Endodermal cell (in vitro differentiated cells): Measurements from ENCODE around the gene PIWIL4. TPM values are rescaled to one million over a fixed set of nuclear protein-coding genes. Genes with fewer than 3 reads are reported as not detected.

Experiments used
- DNase-seq: peaks from one replicate; pipeline ENCODE4 v3.0.0-alpha.2; 2017
- H3K27ac ChIP-seq: 2 replicates; pipeline ENCODE4 v1.5.1; 2013; ENCODE audit warnings: mild to moderate bottlenecking, low read depth, low read length, moderate library complexity
- H3K27me3 ChIP-seq: 2 replicates; pipeline ENCODE4 v1.6.1; 2013; ENCODE audit warnings: mild to moderate bottlenecking, low read length, moderate library complexity; ENCODE audit not compliant: insufficient read depth, control insufficient read depth, poor library complexity, severe bottlenecking
- H3K36me3 ChIP-seq: 2 replicates; pipeline ENCODE4 v1.7.0; 2013; ENCODE audit warnings: mild to moderate bottlenecking, low read length, moderate library complexity; ENCODE audit not compliant: control insufficient read depth, insufficient read depth
- H3K4me1 ChIP-seq: one replicate; pipeline ENCODE4 v1.7.0; 2013; ENCODE audit warnings: low read length; ENCODE audit not compliant: control insufficient read depth, insufficient read depth
- H3K4me3 ChIP-seq: 2 replicates; pipeline ENCODE4 v1.5.1; 2013; ENCODE audit warnings: mild to moderate bottlenecking, low read length, moderate library complexity
- H3K9ac ChIP-seq: 2 replicates; pipeline ENCODE4 v1.6.1; 2013; ENCODE audit warnings: mild to moderate bottlenecking, low read length, moderate library complexity; ENCODE audit not compliant: poor library complexity, severe bottlenecking; ENCODE audit errors: extremely low read depth
- H3K9me3 ChIP-seq: 2 replicates; pipeline ENCODE4 v1.6.1; 2013; ENCODE audit warnings: mild to moderate bottlenecking, low read length, moderate library complexity; ENCODE audit not compliant: control insufficient read depth
- H3K27ac Mint-ChIP-seq: 2 replicates; pipeline ENCODE4 v1.8.0; 2020; ENCODE audit warnings: mixed read lengths
- H3K27me3 Mint-ChIP-seq: 2 replicates; pipeline ENCODE4 v1.8.0; 2021; ENCODE audit warnings: mild to moderate bottlenecking, mixed read lengths; ENCODE audit not compliant: insufficient read depth
- H3K36me3 Mint-ChIP-seq: 2 replicates; pipeline ENCODE4 v1.8.0; 2020; ENCODE audit warnings: low read depth, mixed read lengths
- H3K4me1 Mint-ChIP-seq: 2 replicates; pipeline ENCODE4 v1.8.0; 2020; ENCODE audit warnings: mixed read lengths
- H3K4me3 Mint-ChIP-seq: 2 replicates; pipeline ENCODE4 v1.8.0; 2020; ENCODE audit warnings: mild to moderate bottlenecking, moderate library complexity, mixed read lengths
- H3K9me3 Mint-ChIP-seq: 2 replicates; pipeline ENCODE4 v1.8.0; 2020; ENCODE audit warnings: mild to moderate bottlenecking, mixed read lengths
- WGBS, 2 experiments: methylation state at CpG; one replicate each; pipeline versions ENCODE4 v1.1.5 to v1.1.7; 2013; ENCODE audit warnings: missing lambda C conversion rate in 2 of 2, mixed read lengths in 1 of 2; ENCODE audit not compliant: insufficient coverage in 1 of 2, insufficient read length in 1 of 2; 5-methylcytosine and 5-hydroxymethylcytosine counted together
- total RNA-seq, 2 donors: library from RNA; stranded (reverse); fragmentation: NEBNext Ultra II Directional in 1 of 2; extraction: Animal tissue kit (Norgen Biotek cat#: 25700) in 1 of 2; gene quantifications; 2 replicates in 1 of 2; 3 replicates in 1 of 2; pipeline ENCODE4 v1.2.1, GENCODE V29; 2021
- TF ChIP-seq, protein P1 (sequence below): fragments of 200-600 bp; sonication (generic); conservative IDR thresholded peaks from 2 replicates; pipeline ENCODE4 v1.5.0; 2021; ENCODE audit warnings: antibody characterized with exemption, mild to moderate bottlenecking

PIWIL4 gene
- total RNA-seq, 2 donors from 2014 or later = 0.24 to 0.82 TPM

DNA sequence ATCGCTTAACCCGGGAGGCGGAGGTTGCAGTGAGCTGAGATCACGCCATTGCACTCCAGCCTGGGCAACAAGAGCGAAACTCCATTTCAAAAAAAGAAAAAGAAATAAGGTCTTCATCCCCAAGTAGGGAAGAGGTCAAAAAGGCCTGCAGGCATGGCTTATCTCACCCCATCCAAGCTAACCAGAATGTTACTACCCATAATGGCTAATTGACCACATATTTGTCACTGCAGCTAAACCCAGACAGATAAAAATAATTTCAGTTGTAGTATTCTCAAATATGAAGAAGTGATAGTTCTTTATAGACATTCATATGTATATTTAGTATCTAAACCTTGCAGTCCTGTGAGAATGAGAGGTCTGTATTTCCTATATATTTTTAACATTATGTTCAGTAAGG is 17.8 kb downstream of the PIWIL4 start:
- Histone ChIP-seq H3K36me3 (no peaks in the 10 kb centered on the region), H3K4me1 (peaks cover 3% of the 10 kb centered on the region), H3K9ac (no peak overlapping the region), H3K27me3 (peaks cover under 1% of the 10 kb centered on the region), H3K4me3 (no peak overlapping the region), H3K27ac (no peak overlapping the region), H3K9me3 (no peaks in the 10 kb centered on the region)
- H3K9me3 Mint-ChIP-seq = no peaks in the 10 kb centered on the region
- H3K4me1 Mint-ChIP-seq = peaks cover 10% of the 10 kb centered on the region
- H3K4me3 Mint-ChIP-seq = no peak overlapping the region
- peaks cover 7% of the 10 kb centered on the region for H3K27me3 Mint-ChIP-seq
- H3K36me3 Mint-ChIP-seq = no peaks in the 10 kb centered on the region
- TF ChIP-seq, protein P1, sequence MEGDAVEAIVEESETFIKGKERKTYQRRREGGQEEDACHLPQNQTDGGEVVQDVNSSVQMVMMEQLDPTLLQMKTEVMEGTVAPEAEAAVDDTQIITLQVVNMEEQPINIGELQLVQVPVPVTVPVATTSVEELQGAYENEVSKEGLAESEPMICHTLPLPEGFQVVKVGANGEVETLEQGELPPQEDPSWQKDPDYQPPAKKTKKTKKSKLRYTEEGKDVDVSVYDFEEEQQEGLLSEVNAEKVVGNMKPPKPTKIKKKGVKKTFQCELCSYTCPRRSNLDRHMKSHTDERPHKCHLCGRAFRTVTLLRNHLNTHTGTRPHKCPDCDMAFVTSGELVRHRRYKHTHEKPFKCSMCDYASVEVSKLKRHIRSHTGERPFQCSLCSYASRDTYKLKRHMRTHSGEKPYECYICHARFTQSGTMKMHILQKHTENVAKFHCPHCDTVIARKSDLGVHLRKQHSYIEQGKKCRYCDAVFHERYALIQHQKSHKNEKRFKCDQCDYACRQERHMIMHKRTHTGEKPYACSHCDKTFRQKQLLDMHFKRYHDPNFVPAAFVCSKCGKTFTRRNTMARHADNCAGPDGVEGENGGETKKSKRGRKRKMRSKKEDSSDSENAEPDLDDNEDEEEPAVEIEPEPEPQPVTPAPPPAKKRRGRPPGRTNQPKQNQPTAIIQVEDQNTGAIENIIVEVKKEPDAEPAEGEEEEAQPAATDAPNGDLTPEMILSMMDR = no peak
- no peak for DNase-seq
- H3K27ac Mint-ChIP-seq = no peak overlapping the region
- 95 to 97% methylated on average over 3 to 5 of the region's 5 CpGs for WGBS, 2 experiments

DNA sequence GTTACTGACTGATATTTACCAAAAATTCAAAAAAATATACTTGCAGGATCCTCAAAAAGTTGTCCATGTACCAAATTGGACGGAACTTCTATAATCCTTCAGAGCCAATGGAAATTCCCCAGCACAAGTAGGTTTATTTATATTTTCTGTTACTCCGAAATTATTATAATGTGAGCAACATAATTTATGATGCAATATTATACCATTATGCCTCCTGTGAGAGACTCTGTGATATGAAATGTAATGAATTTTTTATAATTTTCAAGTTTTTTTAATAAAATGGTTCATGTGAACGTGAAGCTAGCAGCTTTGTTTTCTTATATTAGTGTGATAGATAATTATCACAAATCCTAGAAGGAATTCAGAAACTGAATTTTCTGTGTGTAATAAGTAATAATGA is 18.2 kb downstream of the PIWIL4 start:
- no peak for DNase-seq
- Mint-ChIP-seq H3K4me3 (no peak overlapping the region), H3K4me1 (peaks cover 10% of the 10 kb centered on the region), H3K27ac (no peak overlapping the region), H3K9me3 (no peaks in the 10 kb centered on the region), H3K36me3 (no peaks in the 10 kb centered on the region), H3K27me3 (peaks cover 7% of the 10 kb centered on the region)
- Histone ChIP-seq H3K36me3 (no peaks in the 10 kb centered on the region), H3K4me1 (peaks cover 3% of the 10 kb centered on the region), H3K9me3 (no peaks in the 10 kb centered on the region), H3K4me3 (no peak overlapping the region), H3K9ac (no peak overlapping the region), H3K27me3 (peaks cover 5% of the 10 kb centered on the region), H3K27ac (no peak overlapping the region)
- WGBS, 2 experiments = 93 to 100% methylated on average over 2 of the region's 3 CpGs
- TF ChIP-seq, protein P1 = no peak

DNA sequence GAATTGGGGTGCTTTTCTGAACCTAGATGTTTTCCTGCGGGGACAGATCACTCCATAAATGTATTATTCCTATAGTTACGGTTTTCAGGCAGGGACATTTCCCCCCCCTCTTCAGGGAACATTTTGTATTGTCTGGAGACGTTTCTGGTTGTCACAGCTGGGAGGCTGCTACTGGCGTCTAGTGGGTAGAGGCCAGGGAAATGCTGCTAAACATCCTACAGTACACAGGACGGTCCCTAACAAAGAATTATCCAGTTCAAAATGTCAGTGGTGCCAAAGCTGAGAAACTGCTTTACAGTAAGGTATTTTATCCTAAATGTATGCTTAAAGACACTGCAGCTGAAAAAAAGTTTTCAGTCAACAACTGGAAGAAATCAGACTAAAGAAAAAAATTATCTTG is 19.4 kb downstream of the PIWIL4 start:
- H3K27me3 Mint-ChIP-seq = peaks cover 14% of the 10 kb centered on the region
- no peak overlapping the region for H3K4me3 ChIP-seq
- WGBS, 2 experiments = 71 to 100% methylated on average over 1 to 5 of the region's 5 CpGs
- H3K36me3 Mint-ChIP-seq = no peaks in the 10 kb centered on the region
- TF ChIP-seq, protein P1 = no peak
- peaks cover 3% of the 10 kb centered on the region for H3K4me1 ChIP-seq
- H3K4me1 Mint-ChIP-seq = peaks cover 10% of the 10 kb centered on the region
- H3K9me3 ChIP-seq = no peaks in the 10 kb centered on the region
- H3K4me3 Mint-ChIP-seq = no peak overlapping the region
- no peak overlapping the region for H3K9ac ChIP-seq
- H3K36me3 ChIP-seq = no peaks in the 10 kb centered on the region
- no peak for DNase-seq
- H3K27ac Mint-ChIP-seq = no peak overlapping the region
- H3K9me3 Mint-ChIP-seq = no peaks in the 10 kb centered on the region
- peaks cover 5% of the 10 kb centered on the region for H3K27me3 ChIP-seq
- no peak overlapping the region for H3K27ac ChIP-seq
